Astrocyte (in vitro differentiated cells and primary cell): ENCODE measurements around the gene BCAS1. TPM values are rescaled to one million over a fixed set of nuclear protein-coding genes. Genes with fewer than 3 reads are reported as not detected.

Experiments used
- DNase-seq: peaks from one replicate; pipeline ENCODE4 v3.0.0-alpha.2; 2010; ENCODE audit warnings: low read depth
- FAIRE-seq: peaks from 2 replicates; lab custom pipeline; 2011; peaks lifted over from hg19 to GRCh38; lab: Jason Lieb, UNC
- H2AFZ ChIP-seq: 2 replicates; pipeline ENCODE4 v1.6.0; 2012; ENCODE audit warnings: low read depth, low read length, inconsistent platforms
- H3K27ac ChIP-seq: 2 replicates; pipeline ENCODE4 v1.5.1; 2011; ENCODE audit warnings: low read depth, low read length, inconsistent platforms
- H3K27me3 ChIP-seq: 2 replicates; pipeline ENCODE4 v1.6.0; 2011; ENCODE audit warnings: low read length, inconsistent platforms; ENCODE audit not compliant: insufficient read depth
- H3K36me3 ChIP-seq: 2 replicates; pipeline ENCODE4 v1.5.1; 2011; ENCODE audit warnings: low read length, inconsistent platforms; ENCODE audit not compliant: insufficient read depth
- H3K4me1 ChIP-seq: 2 replicates; pipeline ENCODE4 v1.5.1; 2011; ENCODE audit warnings: low read length, inconsistent platforms; ENCODE audit not compliant: insufficient read depth
- H3K4me2 ChIP-seq: 2 replicates; pipeline ENCODE4 v1.6.0; 2012; ENCODE audit warnings: low read length, inconsistent platforms
- H3K4me3 ChIP-seq: 2 replicates; pipeline ENCODE4 v1.5.1; 2011; ENCODE audit warnings: low read depth, mild to moderate bottlenecking, low read length, inconsistent platforms; ENCODE audit not compliant: insufficient read depth
- H3K79me2 ChIP-seq: 2 replicates; pipeline ENCODE4 v1.6.0; 2012; ENCODE audit warnings: mild to moderate bottlenecking, low read length, inconsistent platforms; ENCODE audit not compliant: insufficient read depth
- H3K9ac ChIP-seq: 2 replicates; pipeline ENCODE4 v1.6.0; 2012; ENCODE audit warnings: mild to moderate bottlenecking, low read length, inconsistent platforms
- H3K9me3 ChIP-seq: 2 replicates; pipeline ENCODE4 v1.5.1; 2012; ENCODE audit warnings: low read depth, mild to moderate bottlenecking, low read length, inconsistent platforms; ENCODE audit not compliant: insufficient read depth
- H4K20me1 ChIP-seq: 2 replicates; pipeline ENCODE4 v1.6.0; 2012; ENCODE audit warnings: low read length, inconsistent platforms; ENCODE audit not compliant: insufficient read depth
- H3K27ac Mint-ChIP-seq: one replicate; pipeline ENCODE4 v1.8.0; 2021; ENCODE audit warnings: mild to moderate bottlenecking, mixed read lengths; ENCODE audit not compliant: unreplicated experiment
- H3K27me3 Mint-ChIP-seq: one replicate; pipeline ENCODE4 v1.8.0; 2021; ENCODE audit warnings: low read depth, mixed read lengths; ENCODE audit not compliant: unreplicated experiment
- H3K36me3 Mint-ChIP-seq: one replicate; pipeline ENCODE4 v1.8.0; 2021; ENCODE audit warnings: low read depth, mixed read lengths; ENCODE audit not compliant: unreplicated experiment
- H3K4me1 Mint-ChIP-seq: one replicate; pipeline ENCODE4 v1.8.0; 2021; ENCODE audit warnings: low read depth, mixed read lengths; ENCODE audit not compliant: unreplicated experiment
- H3K4me3 Mint-ChIP-seq: one replicate; pipeline ENCODE4 v1.8.0; 2021; ENCODE audit warnings: mild to moderate bottlenecking, moderate library complexity, mixed read lengths; ENCODE audit not compliant: unreplicated experiment
- H3K9me3 Mint-ChIP-seq: one replicate; pipeline ENCODE4 v1.8.0; 2021; ENCODE audit warnings: mild to moderate bottlenecking, mixed read lengths; ENCODE audit not compliant: unreplicated experiment
- CTCF ChIP-seq: IDR thresholded peaks from 2 replicates; pipeline ENCODE4 v1.5.1; 2011; ENCODE audit warnings: low read depth, mild to moderate bottlenecking, inconsistent platforms, low read length, moderate library complexity; ENCODE audit not compliant: insufficient read depth
- EZH2 ChIP-seq: IDR thresholded peaks from 2 replicates; pipeline ENCODE4 v1.6.1; 2012; ENCODE audit warnings: mild to moderate bottlenecking, low read length, inconsistent platforms; ENCODE audit not compliant: insufficient read depth
- total RNA-seq: library from RNA; stranded (reverse); gene quantifications from 2 replicates; pipeline ENCODE4 v1.2.1, GENCODE V29; 2021

BCAS1 gene
- total RNA-seq, 1 donor from 2014 or later: not detected

- Histone ChIP-seq H3K9me3 (no peaks in the 10 kb centered on the region), H3K4me3 (no peak overlapping the region), H3K27me3 (no peaks in the 10 kb centered on the region), H3K27ac (no peak overlapping the region), H3K4me2 (no peak overlapping the region), H4K20me1 (no peaks in the 10 kb centered on the region), H3K79me2 (no peaks in the 10 kb centered on the region), H3K36me3 (no peaks in the 10 kb centered on the region), H3K4me1 (no peaks in the 10 kb centered on the region), H2AFZ (no peak overlapping the region), H3K9ac (no peak overlapping the region)
- TF ChIP-seq CTCF: no peak
- no peak for TF ChIP-seq EZH2
- Mint-ChIP-seq H3K27me3 (no peaks in the 10 kb centered on the region), H3K4me3 (no peak overlapping the region), H3K36me3 (no peaks in the 10 kb centered on the region), H3K9me3 (no peaks in the 10 kb centered on the region), H3K4me1 (no peaks in the 10 kb centered on the region), H3K27ac (no peak overlapping the region)
- DNase-seq (no peak), FAIRE-seq (no peak)
Measured at GRCh38 chr20:54015496-54015895, 54.9 kb downstream of the BCAS1 start.

GRCh38 chr20:54014293-54014926 is 56.0 kb downstream of the BCAS1 start:
- Histone ChIP-seq H4K20me1 (no peaks in the 10 kb centered on the region), H2AFZ (no peak overlapping the region), H3K36me3 (no peaks in the 10 kb centered on the region), H3K9me3 (no peaks in the 10 kb centered on the region), H3K4me1 (no peaks in the 10 kb centered on the region), H3K79me2 (no peaks in the 10 kb centered on the region), H3K9ac (no peak overlapping the region), H3K4me2 (no peak overlapping the region), H3K27ac (no peak overlapping the region), H3K4me3 (no peak overlapping the region), H3K27me3 (no peaks in the 10 kb centered on the region)
- no peak for DNase-seq
- no peaks in the 10 kb centered on the region for H3K36me3 Mint-ChIP-seq
- no peaks in the 10 kb centered on the region for H3K4me1 Mint-ChIP-seq
- H3K9me3 Mint-ChIP-seq: no peaks in the 10 kb centered on the region
- FAIRE-seq: no peak
- H3K27ac Mint-ChIP-seq: no peak overlapping the region
- no peaks in the 10 kb centered on the region for H3K27me3 Mint-ChIP-seq
- H3K4me3 Mint-ChIP-seq: no peak overlapping the region
- TF ChIP-seq EZH2: no peak
- no peak for TF ChIP-seq CTCF

- no peak overlapping the region for H2AFZ ChIP-seq
- no peaks in the 10 kb centered on the region for H3K9me3 Mint-ChIP-seq
- DNase-seq (no peak), FAIRE-seq (no peak)
- TF ChIP-seq CTCF (no peak), EZH2 (no peak)
- H3K4me2 ChIP-seq: no peak overlapping the region
- H3K27me3 ChIP-seq: no peaks in the 10 kb centered on the region
- H3K4me3 Mint-ChIP-seq: no peak overlapping the region
- H4K20me1 ChIP-seq: no peaks in the 10 kb centered on the region
- H3K4me3 ChIP-seq: no peak overlapping the region
- no peaks in the 10 kb centered on the region for H3K36me3 ChIP-seq
- no peak overlapping the region for H3K27ac ChIP-seq
- H3K79me2 ChIP-seq: no peaks in the 10 kb centered on the region
- no peaks in the 10 kb centered on the region for H3K27me3 Mint-ChIP-seq
- H3K9me3 ChIP-seq: no peaks in the 10 kb centered on the region
- no peak overlapping the region for H3K9ac ChIP-seq
- H3K27ac Mint-ChIP-seq: no peak overlapping the region
- no peaks in the 10 kb centered on the region for H3K36me3 Mint-ChIP-seq
- no peaks in the 10 kb centered on the region for H3K4me1 Mint-ChIP-seq
- H3K4me1 ChIP-seq: no peaks in the 10 kb centered on the region
Measured at GRCh38 chr20:54013471-54013870, 56.9 kb downstream of the BCAS1 start.
